Left hindlimb (tissue), 1 donor: Measurements from ENCODE around the gene PDCD4.

Experiments
- DNase-seq: peaks from one replicate; pipeline ENCODE4 v3.0.0-alpha.2; 2018

PDCD4 gene

DNA sequence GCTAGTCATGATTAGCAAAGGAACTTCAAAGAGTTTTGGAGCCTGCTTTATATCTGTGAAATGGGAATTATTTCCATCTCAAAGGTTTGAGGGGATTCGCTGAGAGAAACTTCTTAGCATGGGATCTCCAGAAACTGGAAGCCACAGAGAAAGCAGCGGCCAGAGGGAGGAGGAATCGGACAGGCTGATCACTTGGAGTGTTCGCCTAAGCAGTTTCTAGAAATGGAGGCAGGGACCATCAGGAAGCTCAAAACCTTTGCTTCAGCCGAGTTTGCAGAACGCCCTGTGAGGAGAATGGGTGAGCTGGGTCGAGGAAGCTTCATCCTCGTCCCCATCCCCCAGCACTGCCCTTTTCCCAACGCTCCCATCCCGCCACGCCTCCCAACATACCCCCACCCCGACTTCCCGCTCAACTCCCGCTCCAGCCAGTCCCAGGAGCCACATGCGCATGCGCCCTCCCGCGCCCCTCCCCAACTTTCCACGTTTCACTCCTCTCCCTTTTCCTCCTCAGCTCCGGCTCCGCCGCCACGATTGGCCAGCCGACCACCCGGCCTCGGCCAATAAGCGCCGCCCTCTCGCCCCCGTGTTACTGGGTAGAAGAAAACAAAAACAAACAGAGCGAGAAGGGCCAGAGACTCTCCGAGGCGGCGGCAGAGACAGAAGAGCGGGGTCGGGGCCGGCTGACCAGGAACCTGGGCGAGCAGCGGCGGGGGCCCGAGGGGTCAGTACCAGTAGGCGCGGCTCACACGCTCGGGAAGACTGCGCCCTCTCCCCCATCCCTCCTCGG lies at the start of gene PDCD4:
PDCD4 (plus strand) TSS at position 631 of the 787 bp plus-strand sequence. CDS start 4,100 bp downstream, outside the sequence.
- peak; percentile 100 for DNase-seq

DNA sequence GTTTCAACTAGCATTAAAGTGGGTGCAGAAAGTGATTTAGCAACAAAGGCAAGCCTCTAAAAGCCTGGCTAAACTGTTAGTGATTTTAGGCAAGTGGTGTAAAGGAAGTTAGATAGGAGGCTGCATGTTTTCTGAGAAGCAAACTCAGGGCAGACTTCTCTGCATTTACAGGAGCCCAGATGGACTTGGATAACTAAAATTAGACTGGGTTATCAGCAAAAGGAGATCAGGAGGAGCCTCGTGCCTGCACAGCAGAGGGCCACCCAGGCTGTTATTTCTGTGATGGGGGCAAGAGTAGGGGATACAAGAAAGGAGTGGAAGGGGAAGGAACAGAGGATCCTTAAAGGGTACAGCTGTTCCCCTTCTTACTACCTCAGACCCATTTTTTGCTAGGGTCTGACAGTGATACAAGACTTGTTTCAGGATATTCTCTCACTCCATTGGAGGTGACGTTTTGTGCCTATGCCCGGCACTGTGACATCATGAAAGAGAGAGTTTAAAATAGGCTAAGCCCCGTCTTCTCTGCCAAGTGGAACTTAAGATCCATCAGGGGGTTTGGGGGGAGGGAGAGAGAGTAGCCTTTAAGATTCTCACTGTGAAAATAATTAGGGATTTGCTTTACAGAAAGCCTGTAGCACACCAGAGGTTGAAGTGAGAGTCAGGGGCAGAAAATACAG lies 49.6 kb upstream of the PDCD4 start:
- DNase-seq = peak; percentile 61

GRCh38 chr10:110822712-110823311 lies 48.9 kb upstream of the PDCD4 start:
- DNase-seq = peak; percentile 66

DNA sequence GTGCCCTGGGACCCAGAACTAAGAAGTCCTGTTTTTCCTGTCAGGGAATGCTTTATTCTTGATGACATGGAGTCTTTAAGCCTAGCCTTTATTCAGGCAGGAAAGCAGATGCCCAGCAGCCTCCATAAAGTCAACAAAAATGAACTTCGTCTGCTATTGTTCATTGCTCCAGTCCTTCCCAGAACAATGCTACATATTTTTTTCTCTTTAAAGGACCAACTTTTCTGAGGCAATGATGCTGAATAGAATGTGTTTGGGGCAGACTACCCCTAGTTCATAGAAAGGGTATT lies 47.6 kb upstream of the PDCD4 start:
- DNase-seq = no peak

GRCh38 chr10:110824660-110825059 lies 47.1 kb upstream of the PDCD4 start:
- DNase-seq = no peak

- no peak for DNase-seq
These were observed 46.2 kb upstream of the PDCD4 start for GRCh38 chr10:110825508-110825907.

DNA sequence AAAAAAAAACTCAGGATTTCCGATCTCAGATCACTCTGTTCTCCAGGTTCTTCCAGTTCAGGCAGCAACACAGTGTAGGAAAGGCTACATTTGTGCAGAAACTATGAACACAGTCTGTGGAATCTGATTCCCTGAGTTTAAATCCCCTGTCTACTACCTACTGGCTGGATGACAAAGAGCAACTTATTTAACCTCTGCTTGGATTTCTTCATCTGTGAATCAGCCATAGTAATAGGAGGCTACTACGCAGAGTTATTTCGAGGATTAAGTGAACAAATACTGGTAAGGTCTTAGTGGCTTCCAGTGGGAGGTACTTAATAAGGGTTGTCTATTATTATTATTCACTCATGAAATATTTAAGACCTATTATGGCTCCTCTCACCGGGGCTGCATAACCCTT lies 44.3 kb upstream of the PDCD4 start:
- no peak for DNase-seq

DNA sequence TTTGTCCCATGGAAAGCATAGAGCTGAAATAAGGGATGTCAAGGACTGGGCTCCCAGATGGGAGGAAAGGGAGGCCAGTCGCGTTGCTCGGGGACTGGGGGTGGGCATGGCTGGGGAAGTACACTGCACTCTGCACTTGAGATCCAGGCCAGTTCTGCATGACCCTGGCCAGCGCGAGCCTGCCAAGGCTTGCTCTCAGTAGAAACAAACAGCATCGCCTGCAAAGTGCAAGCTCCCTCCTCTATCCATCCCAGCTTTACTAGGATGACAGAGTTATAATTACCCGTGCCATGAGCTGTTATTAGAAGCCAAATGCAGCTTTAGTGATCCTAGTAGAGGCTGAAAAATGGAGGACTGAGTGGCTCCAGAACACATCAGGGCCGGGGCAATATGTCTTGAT lies 43.9 kb upstream of the PDCD4 start:
- DNase-seq = no peak

GRCh38 chr10:110828525-110828924 lies 43.2 kb upstream of the PDCD4 start:
- DNase-seq = no peak

DNA sequence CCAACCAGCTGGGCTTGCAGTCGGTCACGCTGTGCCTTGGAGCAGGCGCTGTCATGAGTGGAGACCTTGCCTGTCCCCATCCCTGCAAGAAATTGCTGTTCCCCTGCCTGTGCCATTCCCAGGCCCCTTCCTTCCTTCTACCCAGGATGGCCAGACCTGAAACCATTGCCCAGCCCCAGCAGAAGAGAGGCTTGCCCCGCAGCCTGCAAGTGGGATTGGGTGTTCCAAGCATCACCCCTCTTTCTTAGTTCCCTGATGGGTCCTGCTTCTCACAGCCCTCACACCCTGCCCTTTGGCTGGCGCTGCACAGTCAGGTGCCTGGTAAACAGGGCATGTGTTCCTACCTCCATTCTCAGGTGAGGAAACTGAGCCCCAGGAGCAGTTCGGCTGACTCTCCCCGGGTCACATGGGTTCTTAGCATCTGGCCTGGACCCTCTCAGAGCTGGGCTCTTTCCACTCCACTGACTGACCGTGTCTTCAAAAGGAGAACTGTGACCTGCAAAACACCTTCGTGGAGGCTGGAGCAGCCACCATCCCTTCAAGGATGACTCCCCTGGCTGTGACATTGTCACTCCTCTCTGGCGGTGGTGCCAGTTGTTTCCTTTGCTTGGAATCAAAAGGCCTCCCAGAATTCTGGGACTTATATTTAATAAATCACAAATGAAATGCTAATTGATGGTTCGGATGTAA lies 41.9 kb upstream of the PDCD4 start:
- no peak for DNase-seq

DNA sequence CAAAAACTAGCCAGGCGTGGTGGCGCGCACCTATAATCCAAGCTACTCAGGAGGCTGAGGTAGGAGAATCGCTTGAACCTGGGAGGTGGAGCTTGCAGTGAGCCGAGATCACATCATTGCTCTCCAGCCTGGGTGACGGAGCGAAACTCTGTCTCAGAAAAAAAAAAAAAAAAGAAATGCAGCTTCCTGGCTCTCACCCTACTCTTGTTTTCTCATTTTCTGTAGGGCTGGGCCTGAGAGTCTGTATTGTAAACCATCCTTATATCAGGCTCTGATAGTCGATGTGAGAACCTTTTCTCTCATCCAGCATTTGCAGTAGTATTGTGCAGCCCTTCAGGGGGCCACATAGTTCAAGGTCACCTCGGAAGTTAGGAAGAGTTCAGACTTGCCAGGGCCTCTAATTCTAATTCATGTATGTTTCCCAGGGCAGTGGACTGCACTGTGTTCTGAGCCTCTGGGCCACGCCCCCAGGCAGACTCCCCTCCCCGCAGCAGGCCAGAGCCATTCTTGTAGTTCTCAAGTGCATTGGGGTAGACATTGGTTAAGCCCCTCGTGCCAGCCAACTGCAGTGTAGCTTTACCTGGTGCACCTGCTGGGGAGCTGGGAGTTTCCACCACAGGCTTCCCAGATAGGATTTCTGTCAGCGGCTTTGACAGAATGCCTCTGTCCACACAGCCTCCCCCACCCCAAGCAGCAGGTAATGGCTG lies 38.3 kb upstream of the PDCD4 start:
- DNase-seq = no peak

GRCh38 chr10:110833941-110834628 lies 37.6 kb upstream of the PDCD4 start:
- no peak for DNase-seq

DNA sequence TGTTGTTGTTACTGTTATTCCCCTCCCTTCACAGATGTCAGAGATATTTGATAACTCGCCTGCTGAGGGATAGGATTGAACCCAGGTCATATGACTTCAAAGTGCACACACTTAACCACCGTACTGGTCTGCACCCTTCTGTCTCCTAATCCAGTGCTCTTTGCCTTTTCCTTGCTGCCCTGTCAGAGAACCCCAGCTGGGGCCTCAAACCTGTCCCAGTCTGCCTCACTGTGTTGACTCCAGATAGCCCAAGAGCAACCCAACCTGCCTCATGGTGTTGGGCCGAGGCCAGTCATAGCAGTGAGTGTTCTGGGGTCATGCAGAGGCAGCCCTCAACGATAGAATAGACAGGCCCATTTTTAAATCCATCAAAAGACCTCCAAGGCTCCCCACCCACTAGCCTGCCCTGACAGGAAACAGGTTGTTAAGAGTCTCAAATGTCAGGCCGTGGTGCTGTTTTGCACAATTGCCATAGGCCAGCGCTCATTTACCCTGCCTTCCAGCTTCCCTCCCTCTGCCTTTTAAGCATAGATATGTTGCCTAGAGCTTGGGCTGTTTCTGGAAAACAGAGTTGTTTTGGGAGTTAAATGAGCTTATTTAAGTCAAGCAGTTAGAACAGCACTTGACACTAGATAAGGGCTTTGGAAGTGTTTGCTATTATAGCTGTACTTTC lies 37.0 kb upstream of the PDCD4 start:
- DNase-seq = peak; percentile 67

DNA sequence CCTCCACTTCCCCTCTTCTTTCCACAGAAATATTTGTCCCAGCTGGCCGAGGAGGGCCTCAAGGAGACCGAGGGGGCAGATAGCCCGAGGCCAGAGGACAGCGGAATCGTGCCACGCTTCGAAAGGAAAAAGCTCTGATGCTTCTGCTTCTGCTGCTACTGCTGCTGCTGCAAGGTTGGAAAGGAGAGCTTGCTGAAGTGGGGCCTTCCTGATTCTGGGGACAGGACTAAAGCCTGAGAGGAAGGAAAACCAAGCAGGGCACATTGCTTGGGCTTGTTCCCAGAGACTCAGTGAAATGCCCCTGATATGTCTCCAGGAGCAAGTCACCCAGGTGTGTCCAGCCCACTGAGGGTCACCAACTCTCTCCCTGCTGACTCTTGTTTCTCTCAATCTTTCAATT lies 35.9 kb upstream of the PDCD4 start:
- no peak for DNase-seq

DNA sequence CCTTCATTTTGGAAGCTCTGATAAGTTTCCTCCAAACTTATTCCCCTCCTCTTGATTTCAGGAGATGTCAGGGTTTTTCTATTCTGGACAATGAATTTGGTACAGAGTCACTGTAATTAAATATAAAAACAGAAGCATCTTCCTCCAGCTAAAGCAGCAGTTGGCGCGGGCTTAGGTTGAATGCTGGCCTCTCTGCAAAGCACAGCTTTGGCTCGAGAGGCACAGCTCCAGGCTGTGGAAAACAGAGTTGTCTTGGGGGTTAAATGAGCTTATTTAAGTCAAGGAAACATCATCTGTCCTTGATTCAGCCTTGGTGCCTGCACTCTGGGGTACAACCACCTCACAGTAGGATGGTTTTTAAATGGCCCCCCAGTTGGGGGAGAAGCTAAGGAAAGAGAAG lies 35.0 kb upstream of the PDCD4 start:
- no peak for DNase-seq

DNA sequence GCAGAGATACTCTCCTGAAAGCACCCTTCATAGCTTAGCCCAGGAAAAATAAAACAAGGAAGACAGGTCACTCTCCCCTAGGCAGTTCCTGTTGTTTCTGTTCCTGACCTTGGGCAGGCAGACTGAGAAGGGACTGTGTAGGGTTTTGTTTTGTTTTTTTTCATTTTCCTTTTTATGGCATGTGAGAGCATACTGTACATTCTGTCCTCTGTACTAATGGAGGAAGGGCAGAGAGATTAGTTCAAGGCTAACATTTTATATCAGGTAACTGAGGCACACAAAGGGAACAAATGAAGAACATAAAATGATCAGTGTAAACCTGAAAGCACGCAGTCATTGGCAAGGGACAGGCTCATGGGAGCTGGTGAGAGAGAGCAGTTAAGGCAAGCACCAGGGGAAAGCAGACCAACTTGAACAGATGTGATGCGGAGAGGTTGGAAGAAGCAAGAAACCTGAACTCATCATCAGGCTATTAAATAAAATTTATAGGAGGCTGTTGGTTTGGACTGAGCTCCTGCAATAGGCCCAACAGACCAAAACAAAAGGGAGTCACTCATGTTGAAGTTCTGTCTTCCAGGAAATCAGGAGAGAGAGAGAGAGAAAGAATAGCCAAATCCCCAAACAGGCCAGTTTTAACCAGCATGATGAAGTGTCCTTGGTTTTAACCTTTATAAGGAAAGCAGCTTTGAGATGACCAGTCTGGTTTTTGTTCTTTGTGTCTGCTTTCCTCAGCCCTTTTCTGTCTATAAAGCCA lies 34.1 kb upstream of the PDCD4 start:
- no peak for DNase-seq

- DNase-seq = no peak
These were observed 31.4 kb upstream of the PDCD4 start for GRCh38 chr10:110840225-110840922.

DNA sequence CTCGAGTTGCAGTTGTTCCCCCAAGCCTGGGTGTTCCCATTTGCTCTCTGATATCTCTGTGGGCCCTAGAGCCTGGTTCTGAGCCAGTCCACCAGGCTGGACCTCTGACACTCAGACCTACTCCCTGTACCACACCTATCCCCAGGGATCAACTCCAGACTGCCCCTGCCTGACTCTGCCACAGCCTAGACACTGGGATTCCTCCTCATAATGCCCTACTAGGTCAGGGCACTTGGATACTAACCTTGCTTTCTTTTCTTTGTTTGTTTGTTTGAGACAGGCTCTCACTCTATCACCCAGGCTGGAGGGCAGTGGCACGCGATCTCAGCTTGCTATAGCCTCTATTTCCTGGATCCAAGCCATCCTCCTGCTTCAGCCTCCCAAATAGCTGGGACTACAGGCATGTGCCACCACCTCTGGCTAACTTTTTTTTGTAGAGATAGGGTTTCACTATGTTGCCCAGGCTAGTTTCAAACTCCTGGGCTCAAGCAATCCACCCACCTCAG lies 30.8 kb upstream of the PDCD4 start:
- no peak for DNase-seq

DNA sequence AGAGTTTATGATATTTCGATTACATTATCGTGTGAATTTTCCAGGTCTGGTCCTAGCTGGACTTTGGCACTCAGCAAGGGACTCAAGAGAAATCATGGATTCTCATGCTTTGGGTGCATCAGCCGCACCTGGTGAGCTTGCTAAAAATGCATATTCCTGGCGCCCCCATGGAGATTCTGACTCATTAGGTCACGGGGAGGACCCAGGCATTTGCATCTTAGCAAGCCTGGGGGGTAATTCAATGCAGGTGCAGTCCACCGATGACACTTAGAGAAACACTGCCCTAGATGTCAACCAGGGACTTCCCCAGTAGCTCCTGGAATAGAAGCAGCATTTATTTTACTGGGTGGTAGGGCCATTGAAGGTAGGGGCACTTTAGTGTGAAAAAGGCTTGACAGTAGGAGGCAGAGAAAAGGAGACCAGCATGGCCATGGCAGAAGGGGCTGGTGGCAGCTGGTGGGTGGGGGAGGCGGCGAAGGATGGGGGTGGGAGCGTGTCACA lies 29.9 kb upstream of the PDCD4 start:
- no peak for DNase-seq

DNA sequence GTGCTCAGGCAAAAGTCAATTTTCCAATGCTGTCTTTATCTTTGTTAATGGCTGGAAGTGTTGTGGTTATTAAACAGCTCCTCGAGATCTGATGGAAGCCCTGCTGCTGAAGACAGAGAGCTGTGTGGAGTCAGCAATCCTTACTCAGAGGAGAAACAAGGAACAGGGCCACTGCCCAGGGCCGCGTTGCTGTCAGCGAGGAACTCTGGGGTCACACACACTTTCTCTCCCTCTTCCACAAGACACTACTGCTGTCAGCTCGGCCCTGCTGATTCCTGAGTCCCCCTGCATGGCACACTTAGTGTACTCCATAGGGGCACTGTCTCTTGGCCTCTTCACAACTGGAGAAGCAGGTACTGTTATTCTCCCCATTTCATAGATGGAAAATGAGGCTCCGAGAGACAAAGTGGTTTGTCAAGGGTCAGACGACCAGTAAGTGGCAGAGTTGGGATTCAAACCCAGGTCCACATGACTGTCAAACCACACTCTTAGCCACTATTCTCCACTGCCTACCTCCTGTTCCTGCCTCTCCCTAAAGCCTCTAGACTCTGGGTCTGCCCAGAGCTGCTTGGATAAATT lies 29.3 kb upstream of the PDCD4 start:
- DNase-seq = no peak
